Head of caudate nucleus (tissue), 42 donors: ENCODE data around the gene CRLF2.

ENCODE experiments used
- DNase-seq, 42 donors: peaks; one replicate each; pipeline versions ENCODE4 v3.0.0 to v3.0.0-alpha.2; 2020 to 2021; ENCODE audit warnings: mixed read lengths in 7 of 42
- intact Hi-C: fragments of 100-400 bp; cut with DNase I; formaldehyde crosslinking; loops from one replicate; pipeline ENCODE4 v1.15.0; 2022

CRLF2 gene

GRCh38 chrX:1151378-1152077 is 60.9 kb downstream of the CRLF2 start:
- peak in 2 of 42 donors; percentile 16 to 22 for DNase-seq
- intact Hi-C loops: no loop called here

- peak in 1 of 42 donors; percentile 10 for DNase-seq
- intact Hi-C loops: no loop called here
Measured at GRCh38 chrX:1150569-1151347, 61.7 kb downstream of the CRLF2 start.

- DNase-seq: peak in 2 of 42 donors; percentile 33 to 42
- intact Hi-C loops: no loop called here
Measured at GRCh38 chrX:1147611-1148515, 64.6 kb downstream of the CRLF2 start.

- intact Hi-C loops: no loop called here
- peak in 1 of 42 donors; percentile 2 for DNase-seq
Measured at GRCh38 chrX:1144293-1144692, 68.2 kb downstream of the CRLF2 start.
